MCF 10A (cell line): ENCODE results near the gene ZNF14. TPM values are rescaled to one million over a fixed set of nuclear protein-coding genes. Genes with fewer than 3 reads are reported as not detected.

ENCODE experiments used
- BruUV-seq: library from RNA; stranded (reverse); fragments of 400-500 nt; replicated peaks from 2 replicates; lab custom pipeline; 2021; lab: Mats Ljungman, UMichigan
- CTCF ChIA-PET: fragments of 300-600 bp; sonication (Branson Sonifier 250); formaldehyde crosslinking; extraction: SDS; loops from one replicate; lab custom pipeline; 2021; ENCODE audit warnings: antibody characterized with exemption, inconsistent platforms; lab: Yijun Ruan, JAX
- POLR2A ChIA-PET: fragments of 300-600, 350-650 bp; sonication (Branson Sonifier 250); formaldehyde crosslinking; extraction: SDS; loops from one replicate; lab custom pipeline; 2020; ENCODE audit warnings: antibody characterized with exemption, inconsistent platforms; lab: Yijun Ruan, JAX
- DNase-seq: peaks from one replicate; pipeline ENCODE4 v3.0.0-alpha.2; 2018; ENCODE audit not compliant: unreplicated experiment
- H3K27ac Mint-ChIP-seq: one replicate; pipeline ENCODE4 v1.8.0; 2022; ENCODE audit warnings: mild to moderate bottlenecking, low read depth, mixed read lengths; ENCODE audit not compliant: unreplicated experiment
- H3K27me3 Mint-ChIP-seq: one replicate; pipeline ENCODE4 v1.8.0; 2022; ENCODE audit warnings: mixed read lengths; ENCODE audit not compliant: insufficient read depth, unreplicated experiment
- H3K36me3 Mint-ChIP-seq: one replicate; pipeline ENCODE4 v1.8.0; 2022; ENCODE audit warnings: mild to moderate bottlenecking, moderate library complexity, mixed read lengths; ENCODE audit not compliant: insufficient read depth, unreplicated experiment
- H3K4me1 Mint-ChIP-seq: one replicate; pipeline ENCODE4 v1.8.0; 2022; ENCODE audit warnings: mixed read lengths; ENCODE audit not compliant: insufficient read depth, unreplicated experiment
- H3K4me3 Mint-ChIP-seq: one replicate; pipeline ENCODE4 v1.8.0; 2022; ENCODE audit warnings: mild to moderate bottlenecking, moderate library complexity, mixed read lengths; ENCODE audit not compliant: unreplicated experiment
- H3K9me3 Mint-ChIP-seq: one replicate; pipeline ENCODE4 v1.8.0; 2022; ENCODE audit warnings: mixed read lengths; ENCODE audit not compliant: unreplicated experiment
- intact Hi-C: fragments of 100-400 bp; cut with micrococcal nuclease; formaldehyde crosslinking; loops from 2 replicates; pipeline ENCODE4 v1.14.1; 2022
- total RNA-seq: library from RNA; stranded (reverse); gene quantifications from 2 replicates; pipeline ENCODE4 v1.2.3, GENCODE V29; 2022
- TF ChIP-seq, protein P1 (sequence below): fragments of 200-600 bp; IDR thresholded peaks from one replicate; pipeline ENCODE4 v1.8.0; 2022; ENCODE audit warnings: antibody characterized with exemption, mild to moderate bottlenecking; ENCODE audit not compliant: unreplicated experiment

The ZNF14 gene
- total RNA-seq, 1 experiment from 2014 or later = 3.5 TPM

GRCh38 chr19:19741184-19741583 is 8.3 kb upstream of the ZNF14 start:
- CTCF ChIA-PET = interaction anchor here (0.7 kb wide), 1 partner anchor 28 kb away, joined by 3 read pairs; no protein-coding TSS in a partner anchor
- Mint-ChIP-seq H3K27me3 (no peaks in the 10 kb centered on the region), H3K9me3 (peaks cover 24% of the 10 kb centered on the region), H3K36me3 (no peaks in the 10 kb centered on the region), H3K4me1 (no peaks in the 10 kb centered on the region), H3K4me3 (no peak overlapping the region), H3K27ac (no peak overlapping the region)
- DNase-seq = no peak
- POLR2A ChIA-PET = no interaction called here
- intact Hi-C loops = no loop called here
- BruUV-seq = no TSS peak
- TF ChIP-seq, protein P1, sequence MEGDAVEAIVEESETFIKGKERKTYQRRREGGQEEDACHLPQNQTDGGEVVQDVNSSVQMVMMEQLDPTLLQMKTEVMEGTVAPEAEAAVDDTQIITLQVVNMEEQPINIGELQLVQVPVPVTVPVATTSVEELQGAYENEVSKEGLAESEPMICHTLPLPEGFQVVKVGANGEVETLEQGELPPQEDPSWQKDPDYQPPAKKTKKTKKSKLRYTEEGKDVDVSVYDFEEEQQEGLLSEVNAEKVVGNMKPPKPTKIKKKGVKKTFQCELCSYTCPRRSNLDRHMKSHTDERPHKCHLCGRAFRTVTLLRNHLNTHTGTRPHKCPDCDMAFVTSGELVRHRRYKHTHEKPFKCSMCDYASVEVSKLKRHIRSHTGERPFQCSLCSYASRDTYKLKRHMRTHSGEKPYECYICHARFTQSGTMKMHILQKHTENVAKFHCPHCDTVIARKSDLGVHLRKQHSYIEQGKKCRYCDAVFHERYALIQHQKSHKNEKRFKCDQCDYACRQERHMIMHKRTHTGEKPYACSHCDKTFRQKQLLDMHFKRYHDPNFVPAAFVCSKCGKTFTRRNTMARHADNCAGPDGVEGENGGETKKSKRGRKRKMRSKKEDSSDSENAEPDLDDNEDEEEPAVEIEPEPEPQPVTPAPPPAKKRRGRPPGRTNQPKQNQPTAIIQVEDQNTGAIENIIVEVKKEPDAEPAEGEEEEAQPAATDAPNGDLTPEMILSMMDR = no peak

- intact Hi-C loops = no loop called here
- no peaks in the 10 kb centered on the region for H3K36me3 Mint-ChIP-seq
- POLR2A ChIA-PET = no interaction called here
- CTCF ChIA-PET = interaction anchor here (0.7 kb wide), 1 partner anchor 28 kb away, joined by 3 read pairs; no protein-coding TSS in a partner anchor
- no peak overlapping the region for H3K4me3 Mint-ChIP-seq
- peaks cover 24% of the 10 kb centered on the region for H3K9me3 Mint-ChIP-seq
- no TSS peak for BruUV-seq
- H3K27ac Mint-ChIP-seq = no peak overlapping the region
- H3K27me3 Mint-ChIP-seq = no peaks in the 10 kb centered on the region
- DNase-seq = no peak
- TF ChIP-seq, protein P1 = no peak
- no peaks in the 10 kb centered on the region for H3K4me1 Mint-ChIP-seq
These were observed 7.8 kb upstream of the ZNF14 start for GRCh38 chr19:19740755-19741154.

DNA sequence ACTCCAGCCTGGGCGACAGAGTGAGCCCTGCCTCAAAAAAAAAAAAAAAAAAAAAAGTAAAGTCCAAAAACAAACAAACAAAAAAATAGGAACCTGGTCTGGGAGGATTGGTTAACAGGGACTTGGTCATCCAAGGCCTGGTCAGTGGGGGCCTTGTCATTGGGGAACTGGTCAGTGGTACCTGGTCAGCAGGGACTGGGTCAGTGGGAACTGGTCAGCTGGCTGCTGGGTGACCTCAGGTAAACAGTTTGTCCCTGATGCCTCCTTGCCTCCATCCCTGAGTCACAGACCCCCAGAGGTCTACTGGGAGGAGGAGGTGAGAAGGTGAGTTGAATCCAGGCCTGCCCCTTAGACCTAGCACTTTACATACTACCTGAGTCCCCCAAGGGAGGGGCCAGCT is 5.7 kb upstream of the ZNF14 start:
- intact Hi-C loops = no loop called here
- H3K27me3 Mint-ChIP-seq = no peaks in the 10 kb centered on the region
- no peak overlapping the region for H3K4me3 Mint-ChIP-seq
- peaks cover 13% of the 10 kb centered on the region for H3K9me3 Mint-ChIP-seq
- no peak for DNase-seq
- no TSS peak for BruUV-seq
- TF ChIP-seq, protein P1 = no peak
- ChIA-PET CTCF (no interaction called here), POLR2A (no interaction called here)
- no peaks in the 10 kb centered on the region for H3K4me1 Mint-ChIP-seq
- no peak overlapping the region for H3K27ac Mint-ChIP-seq
- no peaks in the 10 kb centered on the region for H3K36me3 Mint-ChIP-seq

- CTCF ChIA-PET = no interaction called here
- BruUV-seq = no TSS peak
- POLR2A ChIA-PET = no interaction called here
- no peak for DNase-seq
- no peaks in the 10 kb centered on the region for H3K27me3 Mint-ChIP-seq
- H3K36me3 Mint-ChIP-seq = no peaks in the 10 kb centered on the region
- H3K27ac Mint-ChIP-seq = no peak overlapping the region
- H3K4me1 Mint-ChIP-seq = no peaks in the 10 kb centered on the region
- TF ChIP-seq, protein P1 = no peak
- no peak overlapping the region for H3K4me3 Mint-ChIP-seq
- peaks cover 9% of the 10 kb centered on the region for H3K9me3 Mint-ChIP-seq
- intact Hi-C loops = no loop called here
These were observed 4.8 kb upstream of the ZNF14 start for GRCh38 chr19:19737559-19738332.
